Frontal cortex (tissue), 4 donors: ENCODE measurements around the gene GPR3. TPM values are rescaled to one million over a fixed set of nuclear protein-coding genes. Genes with fewer than 3 reads are reported as not detected.
"Not testable (repeated sequence)": the region's sequence is repeated elsewhere in the genome, so short reads cannot be mapped to it uniquely, and the experiment has no call there.

ENCODE experiments used
- DNase-seq, 2 donors: peaks; one replicate each; pipeline ENCODE4 v3.0.0; 2012; ENCODE audit warnings: low spot score in 2 of 2
- FAIRE-seq: peaks from 2 replicates; lab custom pipeline; 2012; peaks lifted over from hg19 to GRCh38; lab: Jason Lieb, UNC
- total RNA-seq: library from RNA; depleted of rRNA; stranded (reverse); fragments of >200 nt; gene quantifications from one replicate; pipeline ENCODE4 v1.2.3, GENCODE V29; 2014
- donor health status: control.
- donor health status: control.
- donor health status: control.

Gene GPR3
- total RNA-seq, 1 donor from 2014 or later = 0.41 TPM

- FAIRE-seq (no peak), DNase-seq (no peak)
Measured at GRCh38 chr1:27374362-27375086, 17.9 kb upstream of the GPR3 start, which contains the start of gene FCN3. Gene FCN3, minus strand, starts transcription at chr1:27374824. Its CDS starts 6 bp downstream, at chr1:27374818.

- no peak for DNase-seq
- FAIRE-seq = no peak
Measured at GRCh38 chr1:27377760-27378495, 14.5 kb upstream of the GPR3 start.

- no peak for FAIRE-seq
- DNase-seq = no peak
Measured at GRCh38 chr1:27379564-27380122, 12.8 kb upstream of the GPR3 start.

- FAIRE-seq (no peak), DNase-seq (no peak)
Measured at GRCh38 chr1:27380224-27380623, 12.2 kb upstream of the GPR3 start.

- FAIRE-seq (no peak), DNase-seq (no peak)
Measured at GRCh38 chr1:27380766-27381733, 11.4 kb upstream of the GPR3 start.

GRCh38 chr1:27381969-27382762 lies 10.3 kb upstream of the GPR3 start:
- no peak for DNase-seq

GRCh38 chr1:27383039-27383605 lies 9.3 kb upstream of the GPR3 start, which contains the start of gene CD164L2:
Gene CD164L2, minus strand, starts transcription at chr1:27383333. Its CDS starts 94 bp downstream, at chr1:27383239.
- DNase-seq = peak in 1 of 2 donors; percentile 60
- no peak for FAIRE-seq

More at GRCh38 chr1:27381969-27382762, 10.3 kb upstream of the GPR3 start:
- no peak for FAIRE-seq

- no peak for FAIRE-seq
- DNase-seq = no peak
Measured at GRCh38 chr1:27383661-27384060, 8.8 kb upstream of the GPR3 start.

GRCh38 chr1:27384797-27385196 lies 7.6 kb upstream of the GPR3 start:
- not testable (repeated sequence) for FAIRE-seq, DNase-seq

- no peak for FAIRE-seq
- peak in 1 of 2 donors; percentile 48 for DNase-seq
Measured at GRCh38 chr1:27388337-27389005, 4.0 kb upstream of the GPR3 start.

- FAIRE-seq (no peak), DNase-seq (peak; percentile 52 to 78)
Measured at GRCh38 chr1:27391511-27392095, 819 bp upstream of the GPR3 start.

- FAIRE-seq (no peak), DNase-seq (no peak)
Measured at GRCh38 chr1:27392778-27393635, 585 bp downstream of the GPR3 start.

- no peak for FAIRE-seq
- no peak for DNase-seq
Measured at GRCh38 chr1:27393641-27394281, 1.3 kb downstream of the GPR3 start.

- FAIRE-seq = no peak
- DNase-seq = no peak
Measured at GRCh38 chr1:27394282-27394658, 1.8 kb downstream of the GPR3 start.

- no peak for FAIRE-seq
Measured at GRCh38 chr1:27394925-27395324, 2.5 kb downstream of the GPR3 start.

More at GRCh38 chr1:27394925-27395324, 2.5 kb downstream of the GPR3 start:
- DNase-seq = no peak
